ENCODE data around the gene TIMM50. TPM values are rescaled to one million over a fixed set of nuclear protein-coding genes. Genes with fewer than 3 reads are reported as not detected.

The TIMM50 gene
- total RNA-seq, 1 donor from 2014 or later, result 39.9 TPM

DNA sequence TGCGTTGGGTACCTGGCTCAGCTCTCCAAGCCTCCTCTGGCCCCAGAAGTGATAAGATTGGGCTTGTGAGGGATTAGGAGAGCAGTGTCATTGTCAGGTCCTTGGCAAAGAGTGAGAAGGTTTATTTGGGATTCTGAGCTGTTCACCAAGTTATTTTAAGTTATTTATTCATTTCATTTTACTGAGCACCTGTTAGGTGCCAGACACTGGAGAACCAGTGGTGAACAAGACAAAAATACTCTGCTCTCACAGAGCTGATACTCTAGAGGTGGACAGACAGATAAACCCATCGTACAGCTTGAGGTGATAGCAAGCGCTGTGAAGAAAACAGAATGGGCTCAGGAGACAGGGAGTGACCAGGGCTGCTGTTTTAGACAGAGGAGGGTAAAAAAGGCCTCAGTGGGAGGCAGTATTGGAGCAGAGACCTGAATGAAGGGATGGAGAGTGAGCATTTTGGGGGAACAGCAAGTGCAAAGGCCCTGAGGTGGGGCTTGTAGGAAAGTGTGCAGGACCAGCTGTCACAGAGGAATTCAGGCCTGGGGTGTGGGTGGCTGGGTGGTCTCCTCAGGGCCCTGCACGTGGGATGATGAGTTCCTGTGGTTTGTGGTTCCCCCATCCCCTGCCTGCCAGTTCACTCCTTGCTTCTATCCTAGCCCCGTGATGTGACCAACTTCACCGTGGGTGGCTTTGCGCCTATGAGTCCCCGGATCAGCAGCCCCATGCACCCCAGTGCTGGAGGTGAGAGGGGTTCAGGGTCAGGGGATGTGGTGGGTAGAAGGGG, 8.7 kb upstream of the TIMM50 start:
- TF ChIP-seq EZH2phosphoT487 (IDR thresholded peaks at IDR 0.05) (no peak), EZH2 (IDR thresholded peaks at IDR 0.05) (no peak)
- TF ChIP-seq, protein P1, sequence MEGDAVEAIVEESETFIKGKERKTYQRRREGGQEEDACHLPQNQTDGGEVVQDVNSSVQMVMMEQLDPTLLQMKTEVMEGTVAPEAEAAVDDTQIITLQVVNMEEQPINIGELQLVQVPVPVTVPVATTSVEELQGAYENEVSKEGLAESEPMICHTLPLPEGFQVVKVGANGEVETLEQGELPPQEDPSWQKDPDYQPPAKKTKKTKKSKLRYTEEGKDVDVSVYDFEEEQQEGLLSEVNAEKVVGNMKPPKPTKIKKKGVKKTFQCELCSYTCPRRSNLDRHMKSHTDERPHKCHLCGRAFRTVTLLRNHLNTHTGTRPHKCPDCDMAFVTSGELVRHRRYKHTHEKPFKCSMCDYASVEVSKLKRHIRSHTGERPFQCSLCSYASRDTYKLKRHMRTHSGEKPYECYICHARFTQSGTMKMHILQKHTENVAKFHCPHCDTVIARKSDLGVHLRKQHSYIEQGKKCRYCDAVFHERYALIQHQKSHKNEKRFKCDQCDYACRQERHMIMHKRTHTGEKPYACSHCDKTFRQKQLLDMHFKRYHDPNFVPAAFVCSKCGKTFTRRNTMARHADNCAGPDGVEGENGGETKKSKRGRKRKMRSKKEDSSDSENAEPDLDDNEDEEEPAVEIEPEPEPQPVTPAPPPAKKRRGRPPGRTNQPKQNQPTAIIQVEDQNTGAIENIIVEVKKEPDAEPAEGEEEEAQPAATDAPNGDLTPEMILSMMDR (IDR thresholded peaks at IDR 0.05), result no peak
- H3K36me3 Mint-ChIP-seq, result peaks cover 41% of the 10 kb centered on the region
- Histone ChIP-seq H2AFZ (replicated peaks) (no peak overlapping the region), H3K79me2 (ENCODE audit: low read depth) (no peaks in the 10 kb centered on the region), H3K27me3 (no peaks in the 10 kb centered on the region), H3F3A (ENCODE audit: low read depth) (no peaks in the 10 kb centered on the region), H3K4me3 (no peak overlapping the region), H3K9me3 (ENCODE audit: low read depth) (no peaks in the 10 kb centered on the region), H3K27ac (no peak overlapping the region), H3K4me1 (no peaks in the 10 kb centered on the region), H3K9ac (no peak overlapping the region), H4K20me1 (ENCODE audit: low read depth) (no peaks in the 10 kb centered on the region), H3K36me3 (no peaks in the 10 kb centered on the region), H3K4me2 (no peak overlapping the region)
- no peaks in the 10 kb centered on the region for H3K9me3 Mint-ChIP-seq
- peak overlapping the region; percentile 52 for H3K4me3 Mint-ChIP-seq
- no peak overlapping the region for H3K27ac Mint-ChIP-seq
- no peaks in the 10 kb centered on the region for H3K4me1 Mint-ChIP-seq
- peaks cover 6% of the 10 kb centered on the region for H3K27me3 Mint-ChIP-seq (ENCODE audit: insufficient read depth, low read depth)
- no peak for DNase-seq (ENCODE audit: low spot score)

DNA sequence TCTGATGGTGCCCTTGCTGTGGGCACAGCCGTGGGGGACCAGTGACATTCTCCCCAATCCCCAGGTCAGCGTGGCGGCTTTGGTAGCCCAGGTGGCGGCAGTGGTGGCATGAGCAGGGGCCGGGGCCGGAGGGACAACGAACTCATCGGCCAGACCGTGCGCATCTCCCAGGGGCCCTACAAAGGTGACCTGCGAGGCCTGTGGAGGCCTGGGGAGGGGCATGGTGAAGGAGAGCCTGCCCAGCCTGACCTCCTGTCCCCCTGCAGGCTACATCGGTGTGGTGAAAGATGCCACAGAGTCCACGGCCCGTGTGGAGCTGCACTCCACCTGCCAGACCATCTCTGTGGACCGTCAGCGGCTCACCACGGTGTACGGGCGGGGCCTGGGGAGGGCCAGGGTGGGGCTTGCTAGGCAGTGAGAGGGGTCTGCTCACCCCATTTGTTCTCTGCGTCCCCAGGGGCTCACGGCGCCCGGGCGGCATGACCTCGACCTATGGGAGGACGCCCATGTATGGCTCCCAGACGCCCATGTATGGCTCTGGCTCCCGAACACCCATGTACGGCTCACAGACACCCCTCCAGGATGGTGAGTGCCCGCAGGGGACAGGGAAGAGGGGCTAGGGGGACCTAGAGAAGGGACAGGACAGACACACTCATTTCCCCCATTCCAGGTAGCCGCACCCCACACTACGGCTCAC, 7.7 kb upstream of the TIMM50 start:
- H3K4me1 ChIP-seq, result no peaks in the 10 kb centered on the region
- H3K9me3 ChIP-seq (ENCODE audit: low read depth), result no peaks in the 10 kb centered on the region
- no peaks in the 10 kb centered on the region for H3K4me1 Mint-ChIP-seq
- H3K79me2 ChIP-seq (ENCODE audit: low read depth), result no peaks in the 10 kb centered on the region
- H3K9ac ChIP-seq, result no peak overlapping the region
- peaks cover 6% of the 10 kb centered on the region for H3K27me3 Mint-ChIP-seq (ENCODE audit: insufficient read depth, low read depth)
- no peaks in the 10 kb centered on the region for H3K36me3 ChIP-seq
- H2AFZ ChIP-seq (replicated peaks), result no peak overlapping the region
- peaks cover 39% of the 10 kb centered on the region for H3K36me3 Mint-ChIP-seq
- TF ChIP-seq EZH2 (IDR thresholded peaks at IDR 0.05) (no peak), EZH2phosphoT487 (IDR thresholded peaks at IDR 0.05) (no peak)
- TF ChIP-seq, protein P1 (IDR thresholded peaks at IDR 0.05), result no peak
- peaks cover 3% of the 10 kb centered on the region for H3F3A ChIP-seq (ENCODE audit: low read depth)
- H3K9me3 Mint-ChIP-seq, result no peaks in the 10 kb centered on the region
- no peak overlapping the region for H3K27ac Mint-ChIP-seq
- DNase-seq (ENCODE audit: low spot score), result no peak
- H3K27me3 ChIP-seq, result no peaks in the 10 kb centered on the region
- no peak overlapping the region for H3K27ac ChIP-seq
- H3K4me3 ChIP-seq, result no peak overlapping the region
- H4K20me1 ChIP-seq (ENCODE audit: low read depth), result no peaks in the 10 kb centered on the region
- H3K4me2 ChIP-seq, result no peak overlapping the region
- H3K4me3 Mint-ChIP-seq, result no peak overlapping the region

DNA sequence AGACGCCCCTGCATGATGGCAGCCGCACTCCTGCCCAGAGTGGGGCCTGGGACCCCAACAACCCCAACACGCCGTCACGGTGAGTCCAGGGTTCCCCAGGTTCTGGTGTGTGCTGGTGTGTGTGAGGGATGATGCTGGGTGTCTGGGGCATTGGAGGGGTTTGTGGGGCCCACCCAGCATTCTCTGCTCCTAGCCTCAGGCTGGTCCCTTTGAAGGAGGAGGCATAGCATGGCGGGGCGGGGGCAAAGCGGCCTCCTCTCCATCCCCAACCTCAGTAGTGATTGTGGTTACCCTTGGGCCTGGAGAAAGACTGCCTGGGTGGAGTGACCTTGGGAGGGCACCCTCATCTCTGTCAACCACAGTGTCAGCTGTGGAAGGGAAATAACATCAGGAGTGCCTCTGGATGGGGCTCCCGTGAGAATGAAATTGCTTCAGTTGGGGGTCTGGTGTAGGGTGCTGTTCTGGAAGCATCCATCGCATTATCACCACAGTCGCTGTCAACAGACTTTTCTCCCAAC, 7.1 kb upstream of the TIMM50 start:
- Histone ChIP-seq H2AFZ (replicated peaks) (no peak overlapping the region), H3K4me2 (no peak overlapping the region), H3K9ac (no peak overlapping the region), H3K4me1 (no peaks in the 10 kb centered on the region), H3K4me3 (no peak overlapping the region), H3K27me3 (no peaks in the 10 kb centered on the region), H3K79me2 (ENCODE audit: low read depth) (no peaks in the 10 kb centered on the region), H3F3A (ENCODE audit: low read depth) (peaks cover 9% of the 10 kb centered on the region), H3K36me3 (no peaks in the 10 kb centered on the region), H4K20me1 (ENCODE audit: low read depth) (no peaks in the 10 kb centered on the region), H3K27ac (no peak overlapping the region), H3K9me3 (ENCODE audit: low read depth) (no peaks in the 10 kb centered on the region)
- Mint-ChIP-seq H3K36me3 (peaks cover 34% of the 10 kb centered on the region), H3K4me3 (no peak overlapping the region), H3K4me1 (no peaks in the 10 kb centered on the region), H3K9me3 (no peaks in the 10 kb centered on the region), H3K27me3 (ENCODE audit: insufficient read depth, low read depth) (peaks cover 6% of the 10 kb centered on the region), H3K27ac (no peak overlapping the region)
- no peak for DNase-seq (ENCODE audit: low spot score)
- TF ChIP-seq EZH2 (IDR thresholded peaks at IDR 0.05) (no peak), EZH2phosphoT487 (IDR thresholded peaks at IDR 0.05) (no peak)
- TF ChIP-seq, protein P1 (IDR thresholded peaks at IDR 0.05), result no peak

All from neural progenitor cell (in vitro differentiated cells).